Measurements from ENCODE around the gene ISG20L2.

The ISG20L2 gene

DNA sequence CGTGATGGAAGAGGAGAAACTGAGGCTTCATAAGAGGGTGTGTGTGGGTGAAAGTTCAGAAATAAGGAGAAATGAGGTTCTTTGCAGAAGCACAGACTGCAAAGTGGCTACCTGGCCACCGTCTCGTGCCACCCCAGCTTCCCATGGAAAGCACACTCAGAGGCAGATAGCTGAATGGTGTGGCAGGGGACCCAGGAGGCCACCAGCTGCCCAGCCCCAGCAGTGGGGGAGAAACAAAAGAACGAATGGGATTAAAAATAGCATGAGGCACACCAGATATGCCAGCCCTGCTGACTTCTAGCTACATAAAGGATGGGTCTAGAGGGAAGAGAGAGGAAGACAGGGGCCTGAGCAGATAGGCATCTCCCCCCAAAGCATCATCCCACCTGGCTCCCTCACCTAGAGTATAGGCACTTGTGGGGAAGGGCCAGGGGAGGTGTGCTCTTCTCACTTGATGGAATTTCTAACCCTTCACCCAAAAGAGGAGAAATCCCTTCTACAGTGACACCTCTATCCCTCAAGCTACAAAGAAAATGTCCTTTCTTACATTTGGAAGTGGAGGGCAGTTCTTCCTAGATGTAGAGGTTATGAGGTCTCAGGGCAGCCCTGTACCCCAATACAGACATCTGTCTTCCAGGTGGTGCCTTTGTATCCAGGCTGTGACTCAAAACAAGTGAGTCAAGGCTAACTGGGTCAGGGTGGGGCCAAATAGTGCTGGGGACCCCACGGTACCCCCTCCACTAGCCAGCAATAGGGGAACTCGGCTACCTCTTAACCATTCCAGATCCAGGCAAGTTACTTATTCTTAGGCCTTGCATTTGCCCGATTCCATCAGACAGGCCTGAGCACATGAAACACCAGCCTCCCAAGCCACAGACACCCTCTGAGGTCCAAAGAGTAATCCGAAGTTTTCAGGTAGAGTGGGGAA is 19.4 kb upstream of the ISG20L2 start:
- H3K4me3 ChIP-seq (ENCODE audit: low read depth, low read length), result peak overlapping the region; percentile 63
- TF ChIP-seq, protein P1, sequence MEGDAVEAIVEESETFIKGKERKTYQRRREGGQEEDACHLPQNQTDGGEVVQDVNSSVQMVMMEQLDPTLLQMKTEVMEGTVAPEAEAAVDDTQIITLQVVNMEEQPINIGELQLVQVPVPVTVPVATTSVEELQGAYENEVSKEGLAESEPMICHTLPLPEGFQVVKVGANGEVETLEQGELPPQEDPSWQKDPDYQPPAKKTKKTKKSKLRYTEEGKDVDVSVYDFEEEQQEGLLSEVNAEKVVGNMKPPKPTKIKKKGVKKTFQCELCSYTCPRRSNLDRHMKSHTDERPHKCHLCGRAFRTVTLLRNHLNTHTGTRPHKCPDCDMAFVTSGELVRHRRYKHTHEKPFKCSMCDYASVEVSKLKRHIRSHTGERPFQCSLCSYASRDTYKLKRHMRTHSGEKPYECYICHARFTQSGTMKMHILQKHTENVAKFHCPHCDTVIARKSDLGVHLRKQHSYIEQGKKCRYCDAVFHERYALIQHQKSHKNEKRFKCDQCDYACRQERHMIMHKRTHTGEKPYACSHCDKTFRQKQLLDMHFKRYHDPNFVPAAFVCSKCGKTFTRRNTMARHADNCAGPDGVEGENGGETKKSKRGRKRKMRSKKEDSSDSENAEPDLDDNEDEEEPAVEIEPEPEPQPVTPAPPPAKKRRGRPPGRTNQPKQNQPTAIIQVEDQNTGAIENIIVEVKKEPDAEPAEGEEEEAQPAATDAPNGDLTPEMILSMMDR (IDR thresholded peaks at IDR 0.05; ENCODE audit: control insufficient read depth, extremely low read depth, insufficient read depth), result no peak
- no peak for DNase-seq (ENCODE audit: low read depth)

GRCh38 chr1:156746728-156747631 is 18.4 kb upstream of the ISG20L2 start:
- peak overlapping the region; percentile 63 for H3K4me3 ChIP-seq (ENCODE audit: low read depth, low read length)
- TF ChIP-seq, protein P1 (IDR thresholded peaks at IDR 0.05; ENCODE audit: control insufficient read depth, extremely low read depth, insufficient read depth), result peak; percentile 17; the same call in 1 of the 2 replicates
- DNase-seq (ENCODE audit: low read depth), result no peak

GRCh38 chr1:156746406-156746727 is 17.8 kb upstream of the ISG20L2 start:
- TF ChIP-seq, protein P1 (IDR thresholded peaks at IDR 0.05; ENCODE audit: control insufficient read depth, extremely low read depth, insufficient read depth), result no peak
- H3K4me3 ChIP-seq (ENCODE audit: low read depth, low read length), result peak overlapping the region; percentile 63
- no peak for DNase-seq (ENCODE audit: low read depth)

- TF ChIP-seq, protein P1 (IDR thresholded peaks at IDR 0.05; ENCODE audit: control insufficient read depth, extremely low read depth, insufficient read depth), result no peak
- DNase-seq (ENCODE audit: low read depth), result no peak
- H3K4me3 ChIP-seq (ENCODE audit: low read depth, low read length), result no peak overlapping the region
These were observed 17.3 kb upstream of the ISG20L2 start for GRCh38 chr1:156745881-156746280.

- TF ChIP-seq, protein P1 (IDR thresholded peaks at IDR 0.05; ENCODE audit: control insufficient read depth, extremely low read depth, insufficient read depth), result no peak
- H3K4me3 ChIP-seq (ENCODE audit: low read depth, low read length), result no peak overlapping the region
- no peak for DNase-seq (ENCODE audit: low read depth)
These were observed 16.3 kb upstream of the ISG20L2 start for GRCh38 chr1:156744786-156745419.

- no peak for DNase-seq (ENCODE audit: low read depth)
- TF ChIP-seq, protein P1 (IDR thresholded peaks at IDR 0.05; ENCODE audit: control insufficient read depth, extremely low read depth, insufficient read depth), result no peak
- H3K4me3 ChIP-seq (ENCODE audit: low read depth, low read length), result no peak overlapping the region
These were observed 15.8 kb upstream of the ISG20L2 start for GRCh38 chr1:156744344-156744743.

Data from LNCaP clone FGC (cell line).